ENCODE measurements around the gene TCFL5.
A peak's percentile ranks its signal among the peaks of the same experiment; 100 is the strongest.
"Not testable (repeated sequence)": the region's sequence is repeated elsewhere in the genome, so short reads cannot be mapped to it uniquely, and the experiment has no call there.

TCFL5 gene

GRCh38 chr20:62880147-62880934, 18.7 kb upstream of the TCFL5 start:
- no peak for DNase-seq (ENCODE audit: low read depth in 2 of 2)

- no peak for DNase-seq (ENCODE audit: low read depth in 2 of 2)
These were observed 17.9 kb upstream of the TCFL5 start for GRCh38 chr20:62879275-62880146.

GRCh38 chr20:62878244-62879038, 16.8 kb upstream of the TCFL5 start:
- DNase-seq (ENCODE audit: low read depth in 2 of 2): no peak

GRCh38 chr20:62876902-62877816, 15.5 kb upstream of the TCFL5 start:
- DNase-seq (ENCODE audit: low read depth in 2 of 2): no peak

- DNase-seq (ENCODE audit: low read depth in 2 of 2): no peak
These were observed 14.9 kb upstream of the TCFL5 start for GRCh38 chr20:62876501-62876901.

GRCh38 chr20:62875419-62876361, 14.1 kb upstream of the TCFL5 start:
- DNase-seq (ENCODE audit: low read depth in 2 of 2): no peak

GRCh38 chr20:62874964-62875344, 13.3 kb upstream of the TCFL5 start:
- DNase-seq (ENCODE audit: low read depth in 2 of 2): no peak

- not testable (repeated sequence) for DNase-seq (ENCODE audit: low read depth in 2 of 2)
These were observed 12.0 kb upstream of the TCFL5 start for GRCh38 chr20:62873681-62874031.

GRCh38 chr20:62873280-62873679, 11.7 kb upstream of the TCFL5 start:
- DNase-seq (ENCODE audit: low read depth in 2 of 2): no peak

GRCh38 chr20:62872862-62873261, 11.2 kb upstream of the TCFL5 start:
- no peak for DNase-seq (ENCODE audit: low read depth in 2 of 2)

- no peak for DNase-seq (ENCODE audit: low read depth in 2 of 2)
These were observed 10.7 kb upstream of the TCFL5 start for GRCh38 chr20:62872184-62872847.

GRCh38 chr20:62864207-62864606, 2.6 kb upstream of the TCFL5 start:
- DNase-seq (ENCODE audit: low read depth in 2 of 2): no peak

GRCh38 chr20:62860924-62861691, 514 bp downstream of the TCFL5 start:
- peak in 1 of 2 donors; percentile 16 for DNase-seq (ENCODE audit: low read depth in 2 of 2)

- DNase-seq (ENCODE audit: low read depth in 2 of 2): no peak
These were observed 1.2 kb downstream of the TCFL5 start for GRCh38 chr20:62860391-62860923.

GRCh38 chr20:62859721-62860120, 1.9 kb downstream of the TCFL5 start:
- DNase-seq (ENCODE audit: low read depth in 2 of 2): no peak

GRCh38 chr20:62858058-62858830, 3.4 kb downstream of the TCFL5 start:
- DNase-seq (ENCODE audit: low read depth in 2 of 2): no peak

GRCh38 chr20:62856931-62857619, 4.5 kb downstream of the TCFL5 start:
- no peak for DNase-seq (ENCODE audit: low read depth in 2 of 2)
